Head of caudate nucleus (tissue), 42 donors: ENCODE measurements around the gene FOXL3.
"Not testable (repeated sequence)": the region's sequence is repeated elsewhere in the genome, so short reads cannot be mapped to it uniquely, and the experiment has no call there.

ENCODE experiments used
- DNase-seq, 42 donors: peaks; one replicate each; pipeline versions ENCODE4 v3.0.0 to v3.0.0-alpha.2; 2020 to 2021; ENCODE audit warnings: mixed read lengths in 7 of 42
- intact Hi-C: fragments of 100-400 bp; cut with DNase I; formaldehyde crosslinking; loops from one replicate; pipeline ENCODE4 v1.15.0; 2022

The FOXL3 gene

DNA sequence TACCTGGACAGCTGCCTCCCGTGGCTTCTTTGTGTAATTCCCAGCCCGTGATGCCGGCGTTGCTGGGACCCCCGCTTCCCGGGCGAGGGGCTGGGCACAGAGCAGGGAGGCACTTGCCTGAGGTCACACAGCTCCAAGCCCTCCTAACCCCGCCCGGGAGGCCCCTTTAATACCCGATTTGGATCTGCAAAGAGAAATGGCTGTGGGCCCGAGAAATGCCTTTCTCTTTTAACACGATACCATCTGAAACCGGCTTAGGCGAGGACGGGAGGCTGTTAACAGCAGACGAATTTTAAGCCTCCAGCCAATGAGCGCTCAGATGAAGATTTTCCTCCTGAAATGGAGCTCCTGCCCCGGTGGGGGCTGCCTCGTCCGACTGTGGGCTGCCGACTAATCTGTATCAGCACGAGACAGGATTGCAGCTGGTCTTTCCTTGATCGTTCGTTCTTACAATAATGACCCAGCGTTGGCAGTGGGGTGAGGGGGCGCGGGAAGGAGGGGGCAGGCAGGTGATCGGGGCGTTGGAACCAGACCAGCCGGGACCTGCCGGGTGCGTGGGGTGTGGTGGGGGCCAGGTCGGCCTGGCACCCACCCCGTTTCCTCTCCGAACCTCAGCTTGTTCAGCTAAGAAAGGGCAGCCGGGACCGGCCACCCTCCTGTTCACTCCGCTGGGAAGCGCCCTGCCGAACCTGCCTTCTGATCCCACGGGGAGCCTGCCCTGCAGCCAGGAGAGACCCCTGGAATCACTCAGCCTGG lies 36.2 kb upstream of the FOXL3 start:
- intact Hi-C loops = no loop called here
- DNase-seq = no peak

DNA sequence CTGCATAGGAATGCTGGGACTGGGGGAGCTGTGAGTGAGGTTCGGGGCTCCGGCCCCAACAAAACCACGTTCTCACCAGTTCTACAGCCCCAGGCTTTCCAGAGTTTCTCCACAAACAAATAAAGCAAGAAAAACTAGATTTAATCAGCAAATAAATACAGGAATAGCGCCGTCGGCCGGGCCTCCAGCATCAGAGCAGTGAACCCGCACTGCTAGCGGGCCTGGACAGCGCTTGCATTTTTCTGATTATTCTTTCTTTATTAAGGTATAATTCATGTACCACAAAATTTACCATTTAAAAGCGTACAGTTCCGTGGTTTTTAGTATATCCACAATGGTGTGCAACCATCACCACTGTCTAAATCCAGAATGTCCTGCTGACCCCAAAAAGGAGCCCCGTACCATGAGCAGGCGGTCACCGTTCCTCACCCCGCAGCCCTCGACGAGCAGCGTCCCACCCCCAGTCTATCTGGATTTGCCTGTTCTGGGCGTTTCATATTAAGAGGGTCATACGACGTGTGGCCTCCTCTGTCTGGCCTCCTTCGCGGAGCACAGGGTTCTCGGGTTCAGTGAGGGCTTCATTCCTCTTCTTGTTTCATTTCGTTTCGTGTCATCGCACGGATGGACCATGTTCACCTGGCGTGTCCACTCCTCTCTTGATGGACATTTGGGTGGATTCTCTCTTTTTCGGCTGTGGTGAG lies 35.5 kb upstream of the FOXL3 start:
- intact Hi-C loops = no loop called here
- DNase-seq = no peak

DNA sequence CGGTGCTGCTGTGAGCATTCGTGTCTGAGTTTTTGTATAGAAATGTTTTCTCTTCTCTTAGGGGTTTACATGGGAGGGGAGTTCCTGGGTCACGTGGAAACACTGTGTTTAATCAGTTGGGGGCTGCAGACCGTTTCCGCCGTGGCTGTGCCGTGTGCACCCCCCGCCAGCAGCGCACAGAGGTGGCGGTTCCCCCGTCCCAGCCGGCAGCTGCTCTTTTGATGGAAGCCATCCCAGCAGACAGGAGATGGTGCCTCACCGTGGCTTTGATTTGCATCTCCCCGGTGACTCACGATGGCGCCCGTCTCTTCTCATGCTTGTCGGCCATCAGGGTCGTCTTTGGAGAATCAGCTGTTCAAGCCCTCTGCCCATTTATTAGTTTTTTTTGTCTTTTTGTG lies 34.9 kb upstream of the FOXL3 start:
- intact Hi-C loops = no loop called here
- no peak for DNase-seq

GRCh38 chr7:255721-256361 lies 34.1 kb upstream of the FOXL3 start:
- no peak for DNase-seq
- intact Hi-C loops = no loop called here

DNA sequence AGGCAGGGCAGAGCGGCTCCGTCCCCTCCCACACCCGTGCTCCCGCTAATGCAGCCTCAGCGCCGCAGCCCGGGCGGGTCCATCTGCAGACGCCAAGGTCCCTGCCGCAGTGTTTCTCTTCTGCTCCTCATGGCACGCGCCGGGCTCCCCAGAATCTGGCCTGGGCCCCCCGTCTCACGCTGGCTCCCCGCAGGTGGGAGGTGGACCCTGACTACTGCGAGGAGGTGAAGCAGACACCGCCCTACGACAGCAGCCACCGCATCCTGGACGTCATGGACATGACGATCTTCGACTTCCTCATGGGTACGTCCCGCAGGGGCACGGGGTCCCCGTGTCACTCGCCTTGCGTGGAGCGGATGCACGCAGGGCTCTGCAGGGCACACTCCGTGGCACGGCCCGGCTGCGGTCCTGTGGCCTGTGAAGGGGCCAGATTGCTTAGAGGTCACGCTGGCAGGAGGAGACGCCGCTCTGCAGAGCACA lies 33.5 kb upstream of the FOXL3 start:
- DNase-seq = no peak
- intact Hi-C loops = no loop called here

DNA sequence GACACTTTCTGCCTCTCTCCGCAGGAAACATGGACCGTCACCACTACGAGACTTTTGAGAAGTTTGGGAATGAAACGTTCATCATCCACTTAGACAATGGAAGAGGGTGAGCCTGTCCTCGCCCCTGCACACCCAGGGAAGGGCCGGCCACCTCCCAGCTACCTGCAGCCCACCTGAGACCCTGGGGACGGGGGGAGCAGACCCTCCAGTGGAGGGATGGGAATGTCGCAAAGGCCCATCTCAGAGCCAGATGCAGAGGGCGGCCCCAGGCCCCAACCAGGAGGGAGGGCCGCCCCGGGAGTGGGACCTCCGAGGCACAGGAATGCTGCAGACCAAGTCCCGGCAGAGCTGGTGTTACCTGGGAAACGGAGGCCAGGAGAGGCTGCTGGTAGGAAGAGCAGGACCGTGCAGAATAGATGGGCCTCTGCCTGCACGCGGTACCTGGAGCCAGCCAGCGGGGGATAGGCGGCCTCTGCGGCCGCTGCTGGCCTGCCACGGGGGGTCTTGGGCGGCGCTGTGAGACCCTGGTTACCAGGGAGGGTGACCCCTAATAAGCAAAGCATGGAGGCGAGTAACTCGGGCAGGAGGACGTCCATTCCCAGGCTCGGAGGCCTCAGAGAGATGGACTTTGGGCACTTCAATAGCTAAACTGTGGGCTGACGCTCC lies 32.9 kb upstream of the FOXL3 start:
- intact Hi-C loops = no loop called here
- DNase-seq = peak in 1 of 42 donors; percentile 1

GRCh38 chr7:257647-257992 lies 32.4 kb upstream of the FOXL3 start:
- no peak for DNase-seq
- intact Hi-C loops = no loop called here

- intact Hi-C loops = no loop called here
- peak in 1 of 42 donors; percentile 2 for DNase-seq
Measured at GRCh38 chr7:258476-259190, 31.3 kb upstream of the FOXL3 start.

- peak in 1 of 42 donors; percentile 3 for DNase-seq
- intact Hi-C loops = no loop called here
Measured at GRCh38 chr7:259191-259505, 30.8 kb upstream of the FOXL3 start.

DNA sequence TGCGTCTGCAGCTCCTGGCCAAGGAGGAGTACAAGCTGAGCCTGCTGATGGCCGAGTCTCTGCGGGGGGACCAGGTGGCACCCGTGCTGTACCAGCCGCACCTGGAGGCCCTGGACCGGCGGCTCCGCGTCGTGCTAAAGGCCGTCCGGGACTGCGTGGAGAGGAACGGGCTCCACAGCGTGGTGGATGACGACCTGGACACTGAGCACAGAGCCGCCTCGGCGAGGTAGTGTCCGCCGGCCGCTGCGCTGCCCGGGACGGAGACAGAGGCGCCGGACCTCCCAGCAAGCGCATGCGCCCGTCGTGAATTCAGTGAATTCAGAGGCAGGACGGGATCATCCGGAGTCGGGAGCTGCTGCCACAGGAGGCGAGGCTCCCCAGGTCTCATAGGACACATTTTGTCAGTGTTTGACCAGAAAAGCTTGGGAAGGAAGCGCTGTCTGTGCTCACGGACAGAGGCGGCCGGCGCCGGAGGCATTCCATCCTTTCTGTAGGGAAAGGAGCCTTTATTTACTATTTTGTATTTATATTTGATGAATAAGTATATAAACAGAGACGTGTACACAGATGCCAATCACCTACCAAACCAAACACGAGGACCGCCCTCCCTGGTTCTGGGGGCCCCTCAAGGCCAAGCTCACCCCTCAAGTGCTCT lies 30.1 kb upstream of the FOXL3 start:
- intact Hi-C loops = no loop called here
- DNase-seq = peak in 2 of 42 donors; percentile 1 to 4

- intact Hi-C loops = no loop called here
- peak in 2 of 42 donors; percentile 3 for DNase-seq
Measured at GRCh38 chr7:260441-261281, 29.3 kb upstream of the FOXL3 start.

DNA sequence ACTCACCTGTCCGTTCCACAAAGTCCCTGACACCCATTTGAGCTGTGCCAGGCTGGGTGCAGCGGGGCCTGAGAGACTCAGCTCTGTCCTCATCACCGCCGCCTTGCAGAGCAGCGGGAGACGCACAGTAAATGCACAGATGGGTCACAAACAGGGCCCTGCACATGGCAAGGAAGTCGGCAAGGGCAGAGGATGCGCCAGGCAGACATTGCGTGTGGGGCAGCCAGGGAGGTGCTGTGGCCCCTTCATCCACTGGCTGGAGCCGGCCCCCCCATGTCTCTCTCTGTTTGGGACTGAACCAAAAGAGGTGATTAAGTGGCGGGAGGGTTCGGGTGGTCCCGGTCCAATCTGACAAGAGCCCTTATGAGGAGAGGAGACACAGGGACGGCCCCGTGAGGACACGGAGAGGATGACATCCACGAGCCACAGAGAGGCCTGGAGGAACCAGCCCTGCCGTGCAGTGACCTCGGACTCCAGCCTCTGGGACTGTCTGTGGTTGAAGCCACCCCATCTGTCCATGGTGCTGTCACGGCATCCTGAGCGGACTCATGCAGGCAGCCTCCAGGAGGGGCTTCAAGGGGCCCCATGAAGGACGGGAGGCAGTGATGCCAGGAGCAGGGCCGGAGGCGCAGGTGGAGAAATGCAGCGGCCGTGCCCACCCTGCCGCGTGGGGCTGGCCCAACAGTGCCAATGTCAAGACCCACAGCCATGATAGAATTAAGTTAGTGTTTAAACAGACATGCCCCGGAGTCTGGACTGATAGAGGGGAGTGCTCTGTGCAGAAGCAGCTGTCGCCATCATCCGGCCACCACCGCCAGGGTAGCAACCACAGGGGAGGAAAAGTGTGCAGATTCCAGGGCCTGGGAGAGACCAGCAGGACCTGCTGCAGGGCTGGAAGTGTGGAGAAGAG lies 28.4 kb upstream of the FOXL3 start:
- intact Hi-C loops = no loop called here
- peak in 2 of 42 donors; percentile 1 to 4 for DNase-seq

DNA sequence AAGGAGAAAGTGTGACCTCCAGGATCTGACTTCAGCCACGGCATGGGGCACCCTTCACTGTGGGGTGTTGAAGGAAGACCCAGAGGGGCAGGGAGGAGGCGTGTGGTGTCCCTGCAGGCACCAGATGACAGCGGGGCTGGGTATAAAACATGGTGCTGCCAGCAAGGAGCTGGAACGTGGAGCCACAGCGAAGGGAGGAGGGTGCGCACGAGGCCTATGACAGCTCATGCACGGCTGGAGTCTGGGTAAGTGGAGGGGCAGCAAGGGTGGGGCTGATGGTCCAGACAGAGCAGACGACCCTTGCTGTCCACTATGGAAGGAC lies 27.8 kb upstream of the FOXL3 start:
- intact Hi-C loops = no loop called here
- peak in 3 of 42 donors; percentile 3 to 4 (median 3) for DNase-seq

DNA sequence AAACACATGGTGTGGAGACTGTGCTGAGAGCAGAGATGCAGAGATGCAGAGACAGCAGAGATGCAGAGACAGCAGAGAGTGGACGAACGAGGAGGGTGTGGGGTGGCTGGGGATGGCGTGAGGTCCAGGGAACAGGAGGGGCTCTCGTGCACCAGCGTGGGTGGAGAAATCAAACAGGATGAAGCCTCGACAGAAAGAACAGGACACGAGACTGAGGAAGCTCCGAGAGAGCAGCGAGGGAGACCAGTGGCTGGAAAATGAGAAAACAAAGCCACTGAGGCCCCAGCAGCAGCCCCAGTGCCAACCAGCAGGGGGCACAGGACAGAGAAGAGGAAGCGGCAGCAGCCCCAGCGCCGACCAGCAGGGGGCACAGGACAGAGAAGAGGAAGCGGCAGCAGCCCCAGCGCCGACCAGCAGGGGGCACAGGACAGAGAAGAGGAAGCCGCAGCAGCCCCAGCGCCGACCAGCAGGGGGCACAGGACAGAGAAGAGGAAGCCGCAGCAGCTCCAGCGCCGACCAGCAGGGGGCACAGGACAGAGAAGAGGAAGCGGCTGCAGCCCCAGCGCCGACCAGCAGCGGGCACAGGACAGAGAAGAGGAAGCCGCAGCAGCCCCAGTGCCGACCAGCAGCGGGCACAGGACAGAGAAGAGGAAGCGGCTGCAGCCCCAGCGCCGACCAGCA lies 27.2 kb upstream of the FOXL3 start:
- DNase-seq = peak in 7 of 42 donors; percentile 2 to 63 (median 52)

DNA sequence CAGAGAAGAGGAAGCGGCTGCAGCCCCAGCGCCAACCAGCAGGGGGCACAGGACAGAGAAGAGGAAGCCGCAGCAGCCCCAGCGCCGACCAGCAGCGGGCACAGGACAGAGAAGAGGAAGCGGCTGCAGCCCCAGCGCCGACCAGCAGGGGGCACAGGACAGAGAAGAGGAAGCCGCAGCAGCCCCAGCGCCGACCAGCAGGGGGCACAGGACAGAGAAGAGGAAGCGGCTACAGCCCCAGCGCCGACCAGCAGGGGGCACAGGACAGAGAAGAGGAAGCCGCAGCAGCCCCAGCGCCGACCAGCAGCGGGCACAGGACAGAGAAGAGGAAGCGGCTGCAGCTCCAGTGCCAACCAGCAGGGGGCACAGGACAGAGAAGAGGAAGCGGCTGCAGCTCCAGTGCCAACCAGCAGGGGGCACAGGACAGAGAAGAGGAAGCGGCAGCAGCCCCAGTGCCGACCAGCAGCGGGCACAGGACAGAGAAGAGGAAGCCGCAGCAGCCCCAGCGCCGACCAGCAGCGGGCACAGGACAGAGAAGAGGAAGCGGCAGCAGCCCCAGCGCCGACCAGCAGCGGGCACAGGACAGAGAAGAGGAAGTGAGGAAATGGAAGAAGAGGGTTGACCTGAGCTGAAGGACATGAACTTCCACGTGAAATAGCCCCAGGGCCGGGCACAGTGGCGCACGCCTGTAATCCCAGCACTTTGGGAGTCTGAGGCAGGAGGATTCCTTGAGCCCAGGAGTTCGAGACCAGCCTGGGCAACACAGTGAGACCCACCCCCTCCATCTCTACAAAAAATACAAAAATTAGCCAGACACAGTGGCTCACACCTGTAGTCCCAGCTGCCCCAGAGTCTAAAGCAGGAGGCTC lies 26.3 kb upstream of the FOXL3 start:
- intact Hi-C loops = not testable (repeated sequence)
- peak in 8 of 42 donors; percentile 5 to 65 (median 42) for DNase-seq

More for the DNA sequence above, 27.2 kb upstream of the FOXL3 start:
- intact Hi-C loops = not testable (repeated sequence)
